ENCODE data around the gene PARK7.

DNA sequence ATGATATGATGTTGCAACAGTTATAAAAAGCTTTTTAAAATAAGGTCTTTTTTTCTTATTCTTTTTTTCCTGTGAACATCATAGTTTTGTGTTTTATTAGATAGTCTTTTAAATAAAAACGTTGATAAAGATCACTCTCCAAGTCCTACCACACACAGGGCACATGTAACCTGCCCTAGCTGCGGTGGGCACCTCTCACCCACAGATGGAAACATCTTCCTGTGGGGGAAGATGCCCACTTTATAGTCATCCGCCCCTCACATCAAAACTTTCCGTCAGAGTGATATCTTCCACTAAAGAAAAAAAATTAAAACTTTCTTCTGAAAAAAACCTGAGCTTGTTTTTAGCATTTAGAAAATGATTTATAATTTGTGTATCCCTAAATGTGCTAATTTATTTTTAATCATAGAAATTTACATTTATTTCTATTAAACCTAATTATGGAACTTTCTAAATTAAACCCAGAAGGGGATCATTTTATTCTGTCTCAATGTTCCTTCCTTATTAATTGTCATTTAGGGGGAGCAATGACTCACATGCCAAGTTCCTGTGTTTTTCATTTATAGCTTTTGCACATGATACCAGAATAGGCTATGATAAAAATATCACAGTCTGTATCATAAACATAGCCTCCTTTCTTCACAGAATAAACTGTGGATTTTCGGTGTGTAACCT is 45.5 kb upstream of the PARK7 start:
- TF ChIP-seq, protein P1, sequence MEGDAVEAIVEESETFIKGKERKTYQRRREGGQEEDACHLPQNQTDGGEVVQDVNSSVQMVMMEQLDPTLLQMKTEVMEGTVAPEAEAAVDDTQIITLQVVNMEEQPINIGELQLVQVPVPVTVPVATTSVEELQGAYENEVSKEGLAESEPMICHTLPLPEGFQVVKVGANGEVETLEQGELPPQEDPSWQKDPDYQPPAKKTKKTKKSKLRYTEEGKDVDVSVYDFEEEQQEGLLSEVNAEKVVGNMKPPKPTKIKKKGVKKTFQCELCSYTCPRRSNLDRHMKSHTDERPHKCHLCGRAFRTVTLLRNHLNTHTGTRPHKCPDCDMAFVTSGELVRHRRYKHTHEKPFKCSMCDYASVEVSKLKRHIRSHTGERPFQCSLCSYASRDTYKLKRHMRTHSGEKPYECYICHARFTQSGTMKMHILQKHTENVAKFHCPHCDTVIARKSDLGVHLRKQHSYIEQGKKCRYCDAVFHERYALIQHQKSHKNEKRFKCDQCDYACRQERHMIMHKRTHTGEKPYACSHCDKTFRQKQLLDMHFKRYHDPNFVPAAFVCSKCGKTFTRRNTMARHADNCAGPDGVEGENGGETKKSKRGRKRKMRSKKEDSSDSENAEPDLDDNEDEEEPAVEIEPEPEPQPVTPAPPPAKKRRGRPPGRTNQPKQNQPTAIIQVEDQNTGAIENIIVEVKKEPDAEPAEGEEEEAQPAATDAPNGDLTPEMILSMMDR (IDR thresholded peaks at IDR 0.05): no peak
- TF ChIP-seq POLR2AphosphoS5 (IDR thresholded peaks at IDR 0.05) (no peak), POLR2A (IDR thresholded peaks at IDR 0.05) (no peak), EP300 (IDR thresholded peaks at IDR 0.05) (no peak)

Data from sigmoid colon (tissue), 4 donors.